Measurements from ENCODE around the gene TAOK3. TPM values are rescaled to one million over a fixed set of nuclear protein-coding genes. Genes with fewer than 3 reads are reported as not detected.
"Not testable (repeated sequence)": the region's sequence is repeated elsewhere in the genome, so short reads cannot be mapped to it uniquely, and the experiment has no call there.

TAOK3 gene
- polyA plus RNA-seq, 6 donors from 2014 or later: 34.7 to 94.9 (median 86.3) TPM

- peaks cover 0 to 2% of the 10 kb centered on the region in 2 donors for H3K36me3 Mint-ChIP-seq
- no peak for ATAC-seq (ENCODE audit: low read depth in 2 of 2)
- no peak for DNase-seq
- no peaks in the 10 kb centered on the region for H3K27me3 Mint-ChIP-seq
- no peaks in the 10 kb centered on the region for H3K9me3 Mint-ChIP-seq
- H3K4me3 Mint-ChIP-seq: no peak overlapping the region
- peaks cover 24 to 27% (median 25%) of the 10 kb centered on the region in 3 donors for H3K4me1 Mint-ChIP-seq
- H3K27ac Mint-ChIP-seq: peak overlapping the region in 1 of 6 donors; percentile 8
Measured at GRCh38 chr12:118297284-118297683, 75.4 kb downstream of the TAOK3 start.

GRCh38 chr12:118292836-118293235 is 79.9 kb downstream of the TAOK3 start:
- H3K4me3 Mint-ChIP-seq: no peak overlapping the region
- H3K4me1 Mint-ChIP-seq: peaks cover 4 to 13% (median 9%) of the 10 kb centered on the region in 3 donors
- peaks cover 0 to 5% of the 10 kb centered on the region in 2 donors for H3K36me3 Mint-ChIP-seq
- H3K9me3 Mint-ChIP-seq: no peaks in the 10 kb centered on the region
- no peak for DNase-seq
- H3K27ac Mint-ChIP-seq: no peak overlapping the region
- H3K27me3 Mint-ChIP-seq: no peaks in the 10 kb centered on the region
- ATAC-seq (ENCODE audit: low read depth in 2 of 2): no peak

GRCh38 chr12:118290130-118290529 is 82.6 kb downstream of the TAOK3 start:
- H3K9me3 Mint-ChIP-seq: no peaks in the 10 kb centered on the region
- H3K27me3 Mint-ChIP-seq: no peaks in the 10 kb centered on the region
- H3K4me1 Mint-ChIP-seq: peaks cover 10 to 29% (median 23%) of the 10 kb centered on the region in 3 donors
- DNase-seq: no peak
- no peak for ATAC-seq (ENCODE audit: low read depth in 2 of 2)
- H3K27ac Mint-ChIP-seq: peak overlapping the region in 3 of 6 donors; percentile 24 to 79 (median 32)
- no peak overlapping the region for H3K4me3 Mint-ChIP-seq
- H3K36me3 Mint-ChIP-seq: peaks cover 0 to 5% of the 10 kb centered on the region in 2 donors

- ATAC-seq (ENCODE audit: low read depth in 2 of 2) (no peak), DNase-seq (no peak)
- H3K27me3 Mint-ChIP-seq: no peaks in the 10 kb centered on the region
- peaks cover 11 to 36% (median 24%) of the 10 kb centered on the region in 3 donors for H3K4me1 Mint-ChIP-seq
- H3K4me3 Mint-ChIP-seq: no peak overlapping the region
- H3K27ac Mint-ChIP-seq: no peak overlapping the region
- peaks cover 0 to 16% of the 10 kb centered on the region in 2 donors for H3K36me3 Mint-ChIP-seq
- H3K9me3 Mint-ChIP-seq: no peaks in the 10 kb centered on the region
Measured at GRCh38 chr12:118288174-118288573, 84.5 kb downstream of the TAOK3 start.

- ATAC-seq (ENCODE audit: low read depth in 2 of 2) (no peak), DNase-seq (no peak)
- Mint-ChIP-seq H3K4me3 (no peak overlapping the region), H3K4me1 (peaks cover 11 to 36% (median 24%) of the 10 kb centered on the region in 3 donors), H3K27ac (peak overlapping the region in 1 of 6 donors; percentile 44), H3K9me3 (no peaks in the 10 kb centered on the region), H3K36me3 (peaks cover 0 to 18% of the 10 kb centered on the region in 2 donors), H3K27me3 (no peaks in the 10 kb centered on the region)
Measured at GRCh38 chr12:118287728-118288127, 85.0 kb downstream of the TAOK3 start.

GRCh38 chr12:118282767-118283166 is 89.9 kb downstream of the TAOK3 start:
- H3K4me1 Mint-ChIP-seq: peaks cover 11 to 34% (median 14%) of the 10 kb centered on the region in 3 donors
- H3K27ac Mint-ChIP-seq: peak overlapping the region in 1 of 6 donors; percentile 8
- DNase-seq (no peak), ATAC-seq (ENCODE audit: low read depth in 2 of 2) (no peak)
- no peak overlapping the region for H3K4me3 Mint-ChIP-seq
- H3K36me3 Mint-ChIP-seq: peaks cover 8 to 28% of the 10 kb centered on the region in 2 donors
- peaks cover 0 to 7% (median 3%) of the 10 kb centered on the region in 7 donors for H3K9me3 Mint-ChIP-seq
- H3K27me3 Mint-ChIP-seq: no peaks in the 10 kb centered on the region

- H3K27ac Mint-ChIP-seq: peak overlapping the region in 1 of 6 donors; percentile 89
- peaks cover 8 to 19% of the 10 kb centered on the region in 2 donors for H3K36me3 Mint-ChIP-seq
- DNase-seq; H3K9me3 Mint-ChIP-seq; H3K27me3 Mint-ChIP-seq; ATAC-seq (ENCODE audit: low read depth in 2 of 2); H3K4me3 Mint-ChIP-seq: not testable (repeated sequence)
- peaks cover 10 to 22% (median 17%) of the 10 kb centered on the region in 3 donors for H3K4me1 Mint-ChIP-seq
Measured at GRCh38 chr12:118278288-118278687, 94.4 kb downstream of the TAOK3 start.

GRCh38 chr12:118274066-118274465 is 98.6 kb downstream of the TAOK3 start:
- ATAC-seq (ENCODE audit: low read depth in 2 of 2) (peak; percentile 41 to 48), DNase-seq (no peak)
- Mint-ChIP-seq H3K36me3 (peaks cover 0 to 2% of the 10 kb centered on the region in 2 donors), H3K4me3 (peak overlapping the region in 6 of 8 donors; percentile 16 to 78 (median 60)), H3K27me3 (no peaks in the 10 kb centered on the region), H3K27ac (peak overlapping the region in 5 of 6 donors; percentile 12 to 91 (median 72)), H3K4me1 (peaks cover 13 to 24% (median 23%) of the 10 kb centered on the region in 3 donors), H3K9me3 (peaks cover 0 to 4% (median 2%) of the 10 kb centered on the region in 7 donors)

- no peak for DNase-seq
- Mint-ChIP-seq H3K36me3 (no peaks in the 10 kb centered on the region), H3K9me3 (no peaks in the 10 kb centered on the region), H3K4me1 (peaks cover 11 to 35% (median 20%) of the 10 kb centered on the region in 3 donors), H3K4me3 (no peak overlapping the region), H3K27me3 (no peaks in the 10 kb centered on the region), H3K27ac (no peak overlapping the region)
- ATAC-seq (ENCODE audit: low read depth in 2 of 2): no peak
Measured at GRCh38 chr12:118271770-118272417, 100.8 kb downstream of the TAOK3 start.

- no peaks in the 10 kb centered on the region for H3K9me3 Mint-ChIP-seq
- no peak overlapping the region for H3K27ac Mint-ChIP-seq
- H3K36me3 Mint-ChIP-seq: no peaks in the 10 kb centered on the region
- H3K4me1 Mint-ChIP-seq: peaks cover 11 to 33% (median 19%) of the 10 kb centered on the region in 3 donors
- no peak overlapping the region for H3K4me3 Mint-ChIP-seq
- DNase-seq (no peak), ATAC-seq (ENCODE audit: low read depth in 2 of 2) (no peak)
- no peaks in the 10 kb centered on the region for H3K27me3 Mint-ChIP-seq
Measured at GRCh38 chr12:118271183-118271582, 101.5 kb downstream of the TAOK3 start.

GRCh38 chr12:118269806-118270205 is 102.9 kb downstream of the TAOK3 start:
- Mint-ChIP-seq H3K4me1 (peaks cover 5 to 25% (median 15%) of the 10 kb centered on the region in 3 donors), H3K27ac (peak overlapping the region in 2 of 6 donors; percentile 7 to 41), H3K36me3 (no peaks in the 10 kb centered on the region), H3K27me3 (no peaks in the 10 kb centered on the region), H3K9me3 (no peaks in the 10 kb centered on the region), H3K4me3 (no peak overlapping the region)
- DNase-seq: no peak
- ATAC-seq (ENCODE audit: low read depth in 2 of 2): no peak

- Mint-ChIP-seq H3K9me3 (peaks cover 0 to 4% (median 0%) of the 10 kb centered on the region in 7 donors), H3K27me3 (no peaks in the 10 kb centered on the region), H3K4me1 (peaks cover 5 to 11% (median 6%) of the 10 kb centered on the region in 3 donors), H3K4me3 (no peak overlapping the region), H3K36me3 (peaks cover 17 to 28% of the 10 kb centered on the region in 2 donors), H3K27ac (peak overlapping the region in 2 of 6 donors; percentile 27 to 77)
- ATAC-seq (ENCODE audit: low read depth in 2 of 2) (no peak), DNase-seq (no peak)
Measured at GRCh38 chr12:118259079-118259478, 113.6 kb downstream of the TAOK3 start.

GRCh38 chr12:118256352-118256751 is 116.4 kb downstream of the TAOK3 start:
- peak overlapping the region in 2 of 6 donors; percentile 8 to 12 for H3K27ac Mint-ChIP-seq
- H3K36me3 Mint-ChIP-seq: peaks cover 6 to 26% of the 10 kb centered on the region in 2 donors
- H3K9me3 Mint-ChIP-seq: peaks cover 0 to 4% (median 0%) of the 10 kb centered on the region in 7 donors
- H3K4me1 Mint-ChIP-seq: peaks cover 3 to 8% (median 5%) of the 10 kb centered on the region in 3 donors
- H3K4me3 Mint-ChIP-seq: no peak overlapping the region
- H3K27me3 Mint-ChIP-seq: no peaks in the 10 kb centered on the region
- DNase-seq (no peak), ATAC-seq (ENCODE audit: low read depth in 2 of 2) (no peak)

GRCh38 chr12:118249547-118249946 is 123.2 kb downstream of the TAOK3 start:
- Mint-ChIP-seq H3K27me3 (no peaks in the 10 kb centered on the region), H3K9me3 (no peaks in the 10 kb centered on the region), H3K4me1 (peaks cover 0 to 7% (median 5%) of the 10 kb centered on the region in 3 donors), H3K4me3 (no peak overlapping the region), H3K36me3 (peaks cover 0 to 5% of the 10 kb centered on the region in 2 donors), H3K27ac (no peak overlapping the region)
- DNase-seq: no peak
- ATAC-seq (ENCODE audit: low read depth in 2 of 2): no peak
